ENCODE results near the gene BIN2.
"Not testable (repeated sequence)": the region's sequence is repeated elsewhere in the genome, so short reads cannot be mapped to it uniquely, and the experiment has no call there.

Gene BIN2

DNA sequence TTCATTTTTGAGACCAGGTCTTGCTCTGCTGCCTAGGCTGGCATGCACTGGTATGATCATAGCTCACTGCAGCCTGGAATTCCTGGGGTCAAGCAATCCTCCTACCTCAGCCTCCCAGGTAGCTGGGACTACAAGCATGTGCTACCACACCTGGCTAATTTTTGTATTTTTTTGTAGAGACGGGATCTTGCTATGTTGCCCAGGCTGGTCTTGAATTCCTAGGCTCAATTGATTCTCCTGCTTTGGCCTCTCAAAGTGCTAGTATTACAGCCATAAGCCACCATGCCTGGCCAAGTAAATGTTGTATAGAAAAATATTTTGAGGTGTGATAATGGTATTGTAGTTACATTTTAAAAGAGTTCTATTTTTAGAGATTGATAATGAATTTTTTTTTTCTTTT lies 12.6 kb downstream of the BIN2 start:
- H3K4me3 ChIP-seq = no peak overlapping the region
- H3K9ac ChIP-seq (ENCODE audit: insufficient read length) = no peak overlapping the region
- TF ChIP-seq EZH2 (IDR thresholded peaks at IDR 0.05) = no peak
- no peak for TF ChIP-seq FOXP2 (optimal IDR thresholded peaks at IDR 0.05; ENCODE audit: control extremely low read depth, extremely low read length, insufficient read depth)
- no peak for TF ChIP-seq POLR2AphosphoS5 (IDR thresholded peaks at IDR 0.05; ENCODE audit: borderline replicate concordance, low read depth, low read length)
- H3K9me3 ChIP-seq (ENCODE audit: low read depth, low read length) = no peaks in the 10 kb centered on the region
- H3K27ac ChIP-seq = no peak overlapping the region
- DNase-seq (ENCODE audit: low read depth, low spot score) = no peak
- H3K36me3 ChIP-seq (ENCODE audit: insufficient read depth, low read length) = no peaks in the 10 kb centered on the region

DNA sequence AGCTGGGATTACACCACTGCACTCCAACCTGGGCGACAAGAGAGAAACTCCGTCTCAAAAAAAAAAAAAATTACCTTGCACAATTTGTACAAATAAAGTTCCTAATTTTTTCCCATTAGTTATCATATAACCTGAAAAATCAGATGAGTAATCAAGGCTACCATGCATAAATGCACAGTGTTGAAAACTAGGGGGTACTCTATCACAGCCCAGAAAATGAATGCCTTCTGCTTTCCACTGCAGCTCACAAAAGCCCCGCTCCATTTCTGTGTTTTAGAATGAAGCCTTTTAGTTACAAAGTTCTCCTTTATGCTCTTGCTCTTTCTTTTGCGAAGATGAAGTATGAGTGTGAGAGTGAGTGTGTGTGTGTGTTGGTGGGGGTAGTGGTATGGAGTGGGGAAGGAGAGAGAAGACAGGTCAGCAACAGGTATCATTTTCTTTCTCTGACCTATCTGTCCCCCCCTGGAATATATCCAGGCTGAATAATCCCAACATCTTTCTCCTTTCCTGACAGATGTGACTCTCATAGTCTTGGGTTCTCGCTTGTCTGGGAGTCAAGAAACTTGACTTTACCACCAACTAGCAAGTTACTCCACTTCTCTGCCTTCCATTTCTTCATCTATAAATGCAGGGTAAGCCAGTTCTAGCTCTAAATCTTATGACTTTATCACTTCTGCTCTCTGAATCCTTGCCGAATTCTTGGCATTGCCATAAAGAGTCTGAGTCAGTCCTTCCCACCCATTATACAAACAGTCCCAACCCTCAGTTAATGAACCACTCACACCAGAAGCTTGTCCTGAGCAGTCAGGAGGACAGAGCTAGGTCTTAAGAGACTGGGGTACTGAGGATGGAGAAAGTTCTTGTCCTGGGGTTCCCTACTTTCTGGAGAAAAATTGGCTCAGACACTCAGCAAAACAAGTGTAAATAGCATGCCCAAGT lies 16.1 kb downstream of the BIN2 start:
- no peaks in the 10 kb centered on the region for H3K36me3 ChIP-seq (ENCODE audit: insufficient read depth, low read length)
- H3K9me3 ChIP-seq (ENCODE audit: low read depth, low read length) = no peaks in the 10 kb centered on the region
- no peak for DNase-seq (ENCODE audit: low read depth, low spot score)
- no peak for TF ChIP-seq EZH2 (IDR thresholded peaks at IDR 0.05)
- no peak for TF ChIP-seq POLR2AphosphoS5 (IDR thresholded peaks at IDR 0.05; ENCODE audit: borderline replicate concordance, low read depth, low read length)
- TF ChIP-seq FOXP2 (optimal IDR thresholded peaks at IDR 0.05; ENCODE audit: control extremely low read depth, extremely low read length, insufficient read depth) = no peak
- no peak overlapping the region for H3K4me3 ChIP-seq
- H3K27ac ChIP-seq = no peak overlapping the region
- H3K9ac ChIP-seq (ENCODE audit: insufficient read length) = no peak overlapping the region

DNA sequence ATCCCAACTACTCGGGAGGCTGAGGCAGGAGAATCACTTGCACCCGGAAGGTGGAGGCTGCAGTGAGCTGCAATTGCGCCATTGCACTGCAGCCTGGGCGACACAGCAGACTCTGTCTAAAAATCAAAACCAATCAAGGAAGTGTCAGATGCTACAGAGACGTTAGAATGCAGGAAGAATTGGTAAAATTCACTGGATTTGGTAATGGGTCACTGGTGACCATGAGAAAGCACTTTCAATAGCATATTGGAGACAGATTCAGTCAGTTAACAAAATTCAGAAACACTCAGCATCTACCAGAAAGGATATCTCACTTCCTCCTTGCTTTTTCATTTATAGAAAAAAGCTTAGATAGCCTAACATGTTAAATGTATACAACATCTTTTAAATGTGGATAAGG lies 17.5 kb downstream of the BIN2 start:
- no peak overlapping the region for H3K9ac ChIP-seq (ENCODE audit: insufficient read length)
- H3K27ac ChIP-seq = no peak overlapping the region
- H3K36me3 ChIP-seq (ENCODE audit: insufficient read depth, low read length) = no peaks in the 10 kb centered on the region
- H3K4me3 ChIP-seq = no peak overlapping the region
- no peak for DNase-seq (ENCODE audit: low read depth, low spot score)
- TF ChIP-seq EZH2 (IDR thresholded peaks at IDR 0.05) = no peak
- no peak for TF ChIP-seq FOXP2 (optimal IDR thresholded peaks at IDR 0.05; ENCODE audit: control extremely low read depth, extremely low read length, insufficient read depth)
- no peak for TF ChIP-seq POLR2AphosphoS5 (IDR thresholded peaks at IDR 0.05; ENCODE audit: borderline replicate concordance, low read depth, low read length)
- H3K9me3 ChIP-seq (ENCODE audit: low read depth, low read length) = no peaks in the 10 kb centered on the region

DNA sequence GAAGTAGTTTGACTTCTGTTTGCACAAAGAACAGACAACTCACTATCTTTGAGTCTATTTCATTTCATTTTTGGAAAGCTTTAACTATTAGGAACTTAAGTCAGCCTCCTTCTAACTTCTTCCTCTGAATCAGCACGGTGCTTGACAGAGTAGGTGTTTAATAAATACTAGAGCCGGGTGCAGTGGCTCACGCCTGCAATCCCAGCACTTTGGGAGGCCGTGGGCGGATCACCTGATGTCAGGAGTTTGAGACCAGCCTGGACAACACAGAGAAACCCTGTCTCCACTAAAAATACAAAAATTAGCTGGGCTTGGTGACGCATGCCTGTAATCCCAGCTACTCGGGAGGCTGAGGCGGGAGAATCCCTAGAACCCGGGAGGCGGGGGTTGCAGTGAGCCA lies 23.2 kb downstream of the BIN2 start:
- H3K9me3 ChIP-seq (ENCODE audit: low read depth, low read length); H3K4me3 ChIP-seq; H3K9ac ChIP-seq (ENCODE audit: insufficient read length); H3K36me3 ChIP-seq (ENCODE audit: insufficient read depth, low read length); H3K27ac ChIP-seq; DNase-seq (ENCODE audit: low read depth, low spot score): not testable (repeated sequence)

DNA sequence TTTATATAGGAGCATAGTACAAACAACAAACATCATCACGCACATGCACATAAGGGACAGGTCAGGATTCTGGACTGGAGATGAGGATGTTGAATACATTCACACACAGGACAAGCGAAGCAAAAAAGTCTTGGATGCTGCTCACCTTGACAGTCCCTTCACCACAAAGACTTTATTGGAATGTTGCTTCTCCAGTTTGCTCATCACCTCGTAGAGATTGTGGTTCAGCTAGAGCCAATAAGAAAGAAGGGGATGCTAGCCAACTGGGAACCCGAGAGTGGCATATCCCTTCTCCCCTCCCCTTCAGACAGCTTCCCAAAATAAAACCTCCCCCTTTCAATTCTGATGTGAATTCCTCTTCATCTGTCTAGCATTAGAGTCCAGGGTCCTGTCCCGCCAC lies 28.3 kb downstream of the BIN2 start:
- H3K36me3 ChIP-seq (ENCODE audit: insufficient read depth, low read length) = no peaks in the 10 kb centered on the region
- no peaks in the 10 kb centered on the region for H3K9me3 ChIP-seq (ENCODE audit: low read depth, low read length)
- no peak overlapping the region for H3K4me3 ChIP-seq
- H3K27ac ChIP-seq = no peak overlapping the region
- DNase-seq (ENCODE audit: low read depth, low spot score) = no peak
- TF ChIP-seq EZH2 (IDR thresholded peaks at IDR 0.05) (no peak), FOXP2 (optimal IDR thresholded peaks at IDR 0.05; ENCODE audit: control extremely low read depth, extremely low read length, insufficient read depth) (no peak), POLR2AphosphoS5 (IDR thresholded peaks at IDR 0.05; ENCODE audit: borderline replicate concordance, low read depth, low read length) (no peak)
- no peak overlapping the region for H3K9ac ChIP-seq (ENCODE audit: insufficient read length)

DNA sequence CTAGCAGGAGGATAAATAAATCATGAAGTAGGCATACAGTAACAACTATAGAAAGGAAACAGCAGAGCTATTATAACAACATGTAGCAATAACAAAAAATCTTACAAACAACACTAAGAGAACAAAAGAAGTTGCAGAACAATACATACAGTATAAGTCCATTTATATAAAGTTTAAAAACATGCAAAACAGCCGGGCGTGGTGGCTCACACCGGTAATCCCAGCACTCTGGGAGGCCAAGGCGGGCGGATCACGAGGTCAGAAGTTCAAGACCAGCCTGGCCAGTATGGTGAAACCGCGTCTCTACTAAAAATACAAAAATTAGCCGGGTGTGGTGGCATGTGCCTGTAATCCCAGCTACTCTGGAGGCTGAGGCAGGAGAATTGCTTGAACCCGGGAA lies 29.9 kb downstream of the BIN2 start:
- not testable (repeated sequence) for H3K9me3 ChIP-seq (ENCODE audit: low read depth, low read length); H3K36me3 ChIP-seq (ENCODE audit: insufficient read depth, low read length); H3K9ac ChIP-seq (ENCODE audit: insufficient read length); H3K4me3 ChIP-seq; DNase-seq (ENCODE audit: low read depth, low spot score); H3K27ac ChIP-seq

DNA sequence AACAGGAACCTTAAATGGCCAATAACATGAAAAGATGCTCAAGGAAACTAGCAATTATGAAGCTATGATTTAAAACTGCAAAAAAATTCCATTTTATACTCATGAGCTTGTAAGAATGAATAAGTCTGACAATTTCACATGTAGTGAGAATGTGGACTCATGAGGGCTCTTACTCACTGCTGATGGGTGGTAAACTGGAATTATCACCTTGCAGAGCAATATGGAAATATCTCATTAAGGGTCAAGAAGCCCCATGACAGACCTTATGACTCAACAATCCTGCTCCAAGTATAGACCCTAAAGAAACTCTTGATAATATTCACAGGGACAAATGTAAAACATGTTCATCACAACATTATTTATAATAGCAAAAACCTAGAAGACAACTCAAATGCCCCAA lies 30.3 kb downstream of the BIN2 start:
- Histone ChIP-seq H3K36me3 (ENCODE audit: insufficient read depth, low read length) (no peaks in the 10 kb centered on the region), H3K4me3 (no peak overlapping the region), H3K9me3 (ENCODE audit: low read depth, low read length) (no peaks in the 10 kb centered on the region), H3K9ac (ENCODE audit: insufficient read length) (no peak overlapping the region), H3K27ac (no peak overlapping the region)
- TF ChIP-seq FOXP2 (optimal IDR thresholded peaks at IDR 0.05; ENCODE audit: control extremely low read depth, extremely low read length, insufficient read depth) (no peak), EZH2 (IDR thresholded peaks at IDR 0.05) (no peak), POLR2AphosphoS5 (IDR thresholded peaks at IDR 0.05; ENCODE audit: borderline replicate concordance, low read depth, low read length) (no peak)
- no peak for DNase-seq (ENCODE audit: low read depth, low spot score)

DNA sequence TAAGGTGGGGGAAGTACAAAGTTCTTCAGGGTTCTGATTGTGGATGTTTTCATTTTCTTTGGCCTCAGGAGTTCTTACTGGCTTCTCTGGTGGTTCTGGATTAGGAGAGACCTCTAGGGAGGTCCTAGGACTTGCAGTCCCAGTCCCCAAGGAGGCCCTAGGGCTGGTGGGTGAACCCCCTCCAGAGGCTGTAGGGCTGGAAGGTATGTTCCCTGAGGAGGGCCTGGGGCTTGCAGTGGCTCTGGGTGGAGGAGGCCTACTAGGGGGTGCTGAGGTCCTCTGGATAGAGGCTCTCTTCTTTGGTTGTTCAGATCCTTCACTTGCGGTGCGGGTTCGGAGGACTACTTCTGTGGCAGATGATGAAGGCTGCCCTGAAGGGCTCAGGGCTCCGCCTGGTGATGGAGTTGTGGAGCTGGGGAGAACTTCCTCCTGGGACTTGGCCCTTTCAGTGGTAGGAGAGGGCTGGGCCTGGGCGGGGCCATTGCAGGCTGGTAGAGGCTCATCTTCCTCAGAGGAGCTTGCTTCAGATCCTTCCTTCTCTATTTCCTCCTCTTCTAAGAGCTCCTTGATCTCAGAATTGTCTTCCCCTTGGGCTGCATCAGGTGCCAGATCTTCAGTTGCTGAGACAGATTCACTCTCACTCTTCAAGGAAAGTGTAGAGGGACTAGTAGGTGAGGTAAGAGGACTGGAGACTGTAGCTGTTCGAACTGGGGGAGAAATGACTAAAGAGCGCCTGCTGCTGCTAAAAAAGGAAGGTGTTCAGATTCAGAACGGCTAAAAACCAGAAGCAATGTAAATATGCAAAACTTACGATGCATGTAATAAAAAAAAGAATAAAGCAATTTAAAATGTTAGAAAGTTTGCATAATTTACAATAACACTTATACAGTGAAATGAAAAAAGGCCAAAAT lies 32.1 kb downstream of the BIN2 start:
- H3K36me3 ChIP-seq (ENCODE audit: insufficient read depth, low read length); DNase-seq (ENCODE audit: low read depth, low spot score); H3K27ac ChIP-seq; H3K9me3 ChIP-seq (ENCODE audit: low read depth, low read length); H3K9ac ChIP-seq (ENCODE audit: insufficient read length); H3K4me3 ChIP-seq: not testable (repeated sequence)

DNA sequence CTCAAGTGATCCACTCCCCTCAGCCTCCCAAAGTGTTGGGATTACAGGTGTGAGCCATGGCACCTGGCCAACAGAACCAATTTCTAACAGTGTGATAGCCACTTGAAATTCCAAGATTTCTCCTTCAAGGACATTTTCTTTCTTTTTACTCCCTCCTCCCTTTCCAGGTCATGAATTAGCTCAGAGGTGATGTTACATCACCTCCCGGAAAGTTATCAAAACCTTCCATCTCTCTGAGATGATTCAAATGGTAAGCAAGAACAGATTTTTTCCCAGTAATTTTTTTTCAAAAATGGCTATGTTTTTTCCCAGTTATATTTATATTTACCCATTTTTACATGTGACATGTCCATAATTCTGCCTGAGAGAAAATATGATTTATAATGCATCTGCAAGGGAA lies 38.1 kb downstream of the BIN2 start:
- H3K27ac ChIP-seq = no peak overlapping the region
- no peak for TF ChIP-seq FOXP2 (optimal IDR thresholded peaks at IDR 0.05; ENCODE audit: control extremely low read depth, extremely low read length, insufficient read depth)
- no peak for TF ChIP-seq POLR2AphosphoS5 (IDR thresholded peaks at IDR 0.05; ENCODE audit: borderline replicate concordance, low read depth, low read length)
- H3K9me3 ChIP-seq (ENCODE audit: low read depth, low read length) = no peaks in the 10 kb centered on the region
- DNase-seq (ENCODE audit: low read depth, low spot score) = no peak
- no peak overlapping the region for H3K9ac ChIP-seq (ENCODE audit: insufficient read length)
- no peaks in the 10 kb centered on the region for H3K36me3 ChIP-seq (ENCODE audit: insufficient read depth, low read length)
- no peak overlapping the region for H3K4me3 ChIP-seq
